H1 (cell line): ENCODE data around the gene ZNF516. TPM values are rescaled to one million over a fixed set of nuclear protein-coding genes. Genes with fewer than 3 reads are reported as not detected.

ENCODE experiments used
- CTCF ChIA-PET: fragments of 300-600 bp; sonication (Branson Sonifier 250); formaldehyde crosslinking; loops from one replicate; lab custom pipeline; 2021; ENCODE audit not compliant: partially characterized antibody; lab: Charles Lee
- POLR2A ChIA-PET: fragments of 300-600 bp; sonication (Branson Sonifier 250); formaldehyde crosslinking; loops from one replicate; lab custom pipeline; 2021; ENCODE audit warnings: inconsistent platforms; ENCODE audit not compliant: partially characterized antibody; lab: Charles Lee
- DNase-seq, 2 experiments: peaks; one replicate each; pipeline versions ENCODE4 v3.0.0 to v3.0.0-alpha.2; 2010 to 2022; ENCODE audit warnings: low spot score in 2 of 2, low read depth in 1 of 2, mixed read lengths in 1 of 2
- FAIRE-seq: peaks from 2 replicates; lab custom pipeline; 2011; peaks lifted over from hg19 to GRCh38; lab: Jason Lieb, UNC
- H2AFZ ChIP-seq: 2 replicates; pipeline ENCODE4 v1.8.1; 2012; ENCODE audit warnings: low read length, inconsistent platforms
- H2AK5ac ChIP-seq: 2 replicates; pipeline ENCODE4 v1.6.1; 2013; ENCODE audit warnings: low read depth, low read length
- H2BK120ac ChIP-seq: replicated peaks from 2 replicates; pipeline ENCODE3; 2013; ENCODE audit warnings: low read depth, low read length, inconsistent platforms
- H2BK12ac ChIP-seq: 2 replicates; pipeline ENCODE4 v1.6.1; 2013; ENCODE audit warnings: low read depth, low read length
- H2BK15ac ChIP-seq: 2 replicates; pipeline ENCODE4 v1.6.1; 2013; ENCODE audit warnings: low read length
- H2BK20ac ChIP-seq: 2 replicates; pipeline ENCODE4 v1.6.1; 2013; ENCODE audit warnings: low read length
- H2BK5ac ChIP-seq: 2 replicates; pipeline ENCODE4 v1.6.1; 2013; ENCODE audit warnings: low read depth, low read length
- H3K14ac ChIP-seq: 2 replicates; pipeline ENCODE4 v1.6.1; 2013; ENCODE audit warnings: inconsistent platforms; ENCODE audit not compliant: insufficient read length
- H3K18ac ChIP-seq: 2 replicates; pipeline ENCODE4 v1.6.1; 2013; ENCODE audit warnings: low read length; ENCODE audit errors: extremely low read depth
- H3K23ac ChIP-seq: 2 replicates; pipeline ENCODE4 v1.6.1; 2013; ENCODE audit warnings: inconsistent platforms; ENCODE audit not compliant: insufficient read length
- H3K23me2 ChIP-seq: 2 replicates; pipeline ENCODE4 v1.6.1; 2013; ENCODE audit warnings: low read depth, low read length
- H3K27ac ChIP-seq: 2 replicates; pipeline ENCODE4 v1.6.1; 2011; ENCODE audit warnings: low read depth, low read length, inconsistent platforms
- H3K27me3 ChIP-seq, 4 experiments: replicated peaks in 1 of 4; 1 replicate in 1 of 4; 2 replicates in 3 of 4; pipeline versions ENCODE4 v1.6.1 to v1.8.1; 2011 to 2013; ENCODE audit warnings: low read length in 3 of 4, mild to moderate bottlenecking in 3 of 4, inconsistent platforms in 2 of 4, mixed read lengths in 2 of 4, moderate library complexity in 1 of 4; ENCODE audit not compliant: control insufficient read depth in 3 of 4, insufficient read depth in 3 of 4; ENCODE audit errors: extremely low read depth in 1 of 4
- H3K36me3 ChIP-seq, 4 experiments: 2 replicates each; pipeline versions ENCODE4 v1.6.1 to v1.8.1; 2011 to 2013; ENCODE audit warnings: mild to moderate bottlenecking in 4 of 4, low read length in 3 of 4, moderate library complexity in 2 of 4, control low read depth in 1 of 4, inconsistent platforms in 1 of 4; ENCODE audit not compliant: insufficient read depth in 4 of 4, control insufficient read depth in 2 of 4
- H3K4ac ChIP-seq: replicated peaks from 2 replicates; pipeline ENCODE3; 2013; ENCODE audit warnings: low read length, low read depth, mixed read lengths, inconsistent platforms; ENCODE audit not compliant: insufficient read length
- H3K4me1 ChIP-seq, 4 experiments: replicated peaks in 1 of 4; 1 replicate in 1 of 4; 2 replicates in 3 of 4; pipeline versions ENCODE4 v1.6.1 to v1.8.1; 2011 to 2013; ENCODE audit warnings: low read length in 3 of 4, inconsistent platforms in 2 of 4, mixed read lengths in 1 of 4; ENCODE audit not compliant: insufficient read depth in 4 of 4, control insufficient read depth in 3 of 4
- H3K4me2 ChIP-seq, 2 experiments: 2 replicates each; pipeline versions ENCODE4 v1.6.1 to v1.8.1; 2011 to 2013; ENCODE audit warnings: low read depth in 2 of 2, low read length in 2 of 2, control low read depth in 1 of 2, inconsistent platforms in 1 of 2, mild to moderate bottlenecking in 1 of 2; ENCODE audit not compliant: insufficient read depth in 1 of 2
- H3K4me3 ChIP-seq, 4 experiments: fragments of 200-600, 300-600 bp in 1 of 4; sonication (generic), shearing (Covaris generic), sonication (Bioruptor Twin) in 1 of 4; 2 replicates each; pipeline versions ENCODE4 v1.5.1 to v1.8.1; 2011 to 2016; ENCODE audit warnings: low read length in 4 of 4, low read depth in 3 of 4, control low read depth in 2 of 4, inconsistent platforms in 2 of 4, mild to moderate bottlenecking in 2 of 4, mixed read lengths in 1 of 4, moderate library complexity in 1 of 4; ENCODE audit not compliant: insufficient read depth in 2 of 4; ENCODE audit errors: extremely low read depth in 1 of 4
- H3K56ac ChIP-seq: replicated peaks from 2 replicates; pipeline ENCODE3; 2013; ENCODE audit warnings: low read depth, mild to moderate bottlenecking, mixed read lengths, low read length, inconsistent platforms; ENCODE audit not compliant: insufficient read length
- H3K79me1 ChIP-seq: 2 replicates; pipeline ENCODE4 v1.6.1; 2013; ENCODE audit warnings: low read depth, low read length, control low read depth
- H3K79me2 ChIP-seq, 2 experiments: 2 replicates each; pipeline versions ENCODE4 v1.6.1 to v1.8.1; 2012 to 2013; ENCODE audit warnings: low read length in 2 of 2, mild to moderate bottlenecking in 2 of 2, inconsistent platforms in 1 of 2; ENCODE audit not compliant: insufficient read depth in 2 of 2, control insufficient read depth in 1 of 2
- H3K9ac ChIP-seq, 4 experiments: replicated peaks in 1 of 4; 1 replicate in 1 of 4; 2 replicates in 3 of 4; pipeline versions ENCODE4 v1.6.1 to v1.8.1; 2011 to 2013; ENCODE audit warnings: low read depth in 3 of 4, low read length in 3 of 4, control low read depth in 2 of 4, mild to moderate bottlenecking in 2 of 4, moderate library complexity in 2 of 4, inconsistent platforms in 1 of 4; ENCODE audit errors: extremely low read depth in 1 of 4
- H3K9me3 ChIP-seq, 2 experiments: 2 replicates each; pipeline versions ENCODE4 v1.6.1 to v1.8.1; 2012 to 2013; ENCODE audit warnings: mild to moderate bottlenecking in 2 of 2, moderate library complexity in 2 of 2, control low read depth in 1 of 2, inconsistent platforms in 1 of 2, low read depth in 1 of 2, low read length in 1 of 2, mixed read lengths in 1 of 2; ENCODE audit not compliant: insufficient read depth in 2 of 2
- H4K20me1 ChIP-seq, 2 experiments: replicated peaks in 1 of 2; 2 replicates each; pipeline versions ENCODE3 to v1.8.1; 2011 to 2013; ENCODE audit warnings: inconsistent platforms in 2 of 2, low read length in 2 of 2, mild to moderate bottlenecking in 1 of 2; ENCODE audit not compliant: insufficient read depth in 2 of 2, control insufficient read depth in 1 of 2
- H4K5ac ChIP-seq: 2 replicates; pipeline ENCODE4 v1.6.1; 2013; ENCODE audit warnings: low read length, low read depth, mixed read lengths, inconsistent platforms; ENCODE audit not compliant: insufficient read length
- H4K8ac ChIP-seq: 2 replicates; pipeline ENCODE4 v1.8.0; 2013; ENCODE audit warnings: mild to moderate bottlenecking, moderate library complexity, low read length, inconsistent platforms; ENCODE audit not compliant: insufficient read depth; ENCODE audit errors: extremely low read depth
- H4K91ac ChIP-seq: replicated peaks from 2 replicates; pipeline ENCODE3; 2013; ENCODE audit warnings: low read length, mixed read lengths, inconsistent platforms; ENCODE audit not compliant: insufficient read length
- BACH1 ChIP-seq: IDR thresholded peaks from 2 replicates; pipeline ENCODE4 v1.6.1; 2012; ENCODE audit warnings: low read length, improper control_type of control experiment
- EGR1 ChIP-seq: IDR thresholded peaks from 2 replicates; pipeline ENCODE4 v1.6.1; 2011; ENCODE audit warnings: low read depth, low read length, borderline replicate concordance
- EZH2 ChIP-seq: fragments of 200-600 bp; sonication (generic); IDR thresholded peaks from 2 replicates; pipeline ENCODE4 v1.7.1; 2012; ENCODE audit warnings: low read depth, mild to moderate bottlenecking, moderate library complexity, low read length, inconsistent platforms; ENCODE audit not compliant: severe bottlenecking
- MAX ChIP-seq: IDR thresholded peaks from 2 replicates; pipeline ENCODE4 v1.6.1; 2012; ENCODE audit warnings: inconsistent platforms
- NANOG ChIP-seq: IDR thresholded peaks from 2 replicates; pipeline ENCODE4 v1.6.1; 2011; ENCODE audit warnings: low read length, low read depth, mild to moderate bottlenecking, inconsistent platforms; ENCODE audit not compliant: insufficient read depth, poor library complexity, severe bottlenecking
- SAP30 ChIP-seq: fragments of 300-600 bp; sonication (generic); IDR thresholded peaks from 2 replicates; pipeline ENCODE4 v1.7.1; 2012; ENCODE audit warnings: low read length, moderate library complexity, mild to moderate bottlenecking, inconsistent platforms; ENCODE audit not compliant: insufficient read depth, insufficient replicate concordance
- TAF1 ChIP-seq: IDR thresholded peaks from 2 replicates; pipeline ENCODE4 v1.6.1; 2011; ENCODE audit warnings: mild to moderate bottlenecking, low read depth, low read length
- WGBS, 2 experiments: shearing (Covaris generic) in 1 of 2; methylation state at CpG; one replicate each; pipeline versions ENCODE4 v1.1.6 to v1.1.7; 2013 to 2015; ENCODE audit warnings: low lambda C conversion rate in 2 of 2, mixed read lengths in 2 of 2, inconsistent platforms in 1 of 2, low coverage in 1 of 2, missing lambda C conversion rate in 1 of 2; ENCODE audit not compliant: insufficient replicate concordance in 2 of 2, insufficient coverage in 1 of 2, insufficient read length in 1 of 2; ENCODE audit errors: extremely low coverage in 1 of 2, missing lambda C conversion rate in 1 of 2; 5-methylcytosine and 5-hydroxymethylcytosine counted together
- polyA plus RNA-seq, 7 experiments: library from polyadenylated mRNA; depleted of rRNA in 3 of 7; stranded (reverse) in 5 of 7; unstranded in 2 of 7; fragments of >200 nt in 5 of 7; fragments of 200-250 nt in 2 of 7; gene quantifications; 1 replicate in 5 of 7; 2 replicates in 1 of 7; 4 replicates in 1 of 7; pipeline versions ENCODE4 v1.2.1 to v1.2.3, GENCODE V29; 2011 to 2013; ENCODE audit warnings: missing spikeins in 2 of 7, mixed read lengths in 2 of 7
- total RNA-seq: library from RNA; stranded (reverse); fragmentation: NEBNext Ultra II Directional; extraction: Animal tissue kit (Norgen Biotek cat#: 25700); gene quantifications from 2 replicates; pipeline ENCODE4 v1.2.1, GENCODE V29; 2021

The ZNF516 gene
- total and polyA plus RNA-seq, 2 of the 8 experiments (the other 6 are each of a cell fraction or from before 2014, with no cell fraction given): 7.3 to 17.0 TPM

GRCh38 chr18:76339246-76339620 is 155.8 kb downstream of the ZNF516 start:
- Histone ChIP-seq H2BK15ac (no peak overlapping the region), H3K14ac (no peak overlapping the region), H3K9ac (no peak overlapping the region), H2BK5ac (no peak overlapping the region), H3K4me3 (no peak overlapping the region), H3K23me2 (peaks cover 4% of the 10 kb centered on the region; the same call in 1 of the 2 replicates), H3K79me1 (no peaks in the 10 kb centered on the region), H4K8ac (no peak overlapping the region), H3K4ac (no peak overlapping the region), H2AFZ (no peak overlapping the region), H2BK120ac (no peak overlapping the region), H3K23ac (no peak overlapping the region), H2BK12ac (no peak overlapping the region), H2BK20ac (no peak overlapping the region), H3K36me3 (no peaks in the 10 kb centered on the region), H3K9me3 (peaks cover 3 to 6% of the 10 kb centered on the region in 2 experiments; a peak in 2 of 4 replicates), H3K79me2 (no peaks in the 10 kb centered on the region), H4K5ac (no peak overlapping the region), H4K91ac (no peak overlapping the region), H3K27ac (no peak overlapping the region), H2AK5ac (no peak overlapping the region), H3K56ac (no peak overlapping the region), H4K20me1 (peaks cover 0 to 5% of the 10 kb centered on the region in 2 experiments), H3K4me2 (no peak overlapping the region), H3K27me3 (peaks cover 0 to 1% (median 0%) of the 10 kb centered on the region in 4 experiments; a peak in 1 of 7 replicates), H3K4me1 (no peaks in the 10 kb centered on the region), H3K18ac (no peak overlapping the region)
- 83% methylated on average over 2 of the region's 2 CpGs; no CpG with 5 or more reads in 1 of the 2 experiments for WGBS, 2 experiments
- DNase-seq (no peak), FAIRE-seq (no peak)
- ChIA-PET CTCF (interaction anchor here (2.0 kb wide), 1 partner anchor 9 kb away, joined by 6 read pairs; no protein-coding TSS in a partner anchor), POLR2A (no interaction called here)
- no peak for TF ChIP-seq TAF1
- TF ChIP-seq BACH1: no peak
- no peak for TF ChIP-seq EGR1
- no peak for TF ChIP-seq MAX
- TF ChIP-seq NANOG: no peak
- TF ChIP-seq EZH2: no peak
- no peak for TF ChIP-seq SAP30
